MM.1S (cell line): ENCODE data around the gene BCAS2.

Source experiments
- DNase-seq: peaks from one replicate; pipeline ENCODE4 v3.0.0-alpha.2; 2015
- H2AFZ ChIP-seq: fragments of 300-600 bp; sonication (generic); 2 replicates; pipeline ENCODE4 v1.6.0; 2016; ENCODE audit warnings: antibody characterized with exemption, low read length
- H3F3A ChIP-seq: fragments of 300-600 bp; sonication (generic); 2 replicates; pipeline ENCODE4 v1.6.1; 2016; ENCODE audit warnings: mild to moderate bottlenecking, antibody characterized with exemption, low read length, moderate library complexity, mixed read lengths; ENCODE audit not compliant: insufficient read depth
- H3K27ac ChIP-seq: fragments of 300-600 bp; sonication (generic); 2 replicates; pipeline ENCODE4 v1.5.1; 2016; ENCODE audit warnings: mild to moderate bottlenecking, low read length
- H3K27me3 ChIP-seq: fragments of 300-600 bp; sonication (generic); replicated peaks from 2 replicates; pipeline ENCODE4 v1.6.0; 2016; ENCODE audit warnings: low read length; ENCODE audit not compliant: insufficient read depth
- H3K36me3 ChIP-seq: fragments of 300-600 bp; sonication (generic); replicated peaks from 2 replicates; pipeline ENCODE4 v1.6.1; 2016; ENCODE audit warnings: mild to moderate bottlenecking, low read length, mixed read lengths; ENCODE audit not compliant: insufficient read depth
- H3K4me1 ChIP-seq: fragments of 300-600 bp; sonication (generic); 2 replicates; pipeline ENCODE4 v1.6.1; 2016; ENCODE audit warnings: low read length, mixed read lengths
- H3K4me2 ChIP-seq: fragments of 300-600 bp; sonication (generic); 2 replicates; pipeline ENCODE4 v1.6.0; 2016; ENCODE audit warnings: low read depth, low read length
- H3K4me3 ChIP-seq: fragments of 300-600 bp; sonication (generic); 2 replicates; pipeline ENCODE4 v1.5.1; 2016; ENCODE audit warnings: low read length, mixed read lengths
- H3K79me2 ChIP-seq: fragments of 300-600 bp; sonication (generic); 2 replicates; pipeline ENCODE4 v1.6.1; 2016; ENCODE audit warnings: mixed run types, low read length, mixed read lengths
- H3K9ac ChIP-seq: fragments of 300-600 bp; sonication (generic); 2 replicates; pipeline ENCODE4 v1.6.1; 2016; ENCODE audit warnings: low read length, mixed read lengths
- H3K9me2 ChIP-seq: fragments of 300-600 bp; sonication (generic); replicated peaks from 2 replicates; pipeline ENCODE4 v1.6.1; 2016; ENCODE audit warnings: mild to moderate bottlenecking, low read length, mixed read lengths; ENCODE audit not compliant: insufficient read depth
- H3K9me3 ChIP-seq: fragments of 300-600 bp; sonication (generic); replicated peaks from 2 replicates; pipeline ENCODE4 v1.6.1; 2016; ENCODE audit warnings: mild to moderate bottlenecking, low read length, mixed read lengths; ENCODE audit not compliant: insufficient read depth
- H4K20me1 ChIP-seq: fragments of 300-600 bp; sonication (generic); 2 replicates; pipeline ENCODE4 v1.6.1; 2016; ENCODE audit warnings: mild to moderate bottlenecking, low read length, moderate library complexity, mixed read lengths; ENCODE audit not compliant: insufficient read depth
- CTCF ChIP-seq: fragments of 300-600 bp; sonication (generic); IDR thresholded peaks from 2 replicates; pipeline ENCODE4 v1.5.1; 2016; ENCODE audit warnings: antibody characterized with exemption, low read length, mixed read lengths
- EZH2 ChIP-seq: fragments of 300-600 bp; sonication (generic); optimal IDR thresholded peaks from 2 replicates; pipeline ENCODE3; 2017; ENCODE audit warnings: low read depth, mild to moderate bottlenecking, antibody characterized with exemption, low read length, mixed read lengths
- EZH2phosphoT487 ChIP-seq: fragments of 300-600 bp; sonication (generic); IDR thresholded peaks from 2 replicates; pipeline ENCODE4 v1.6.1; 2018; ENCODE audit warnings: antibody characterized with exemption, low read length

The BCAS2 gene

GRCh38 chr1:114524944-114525343 is 56.5 kb downstream of the BCAS2 start:
- no peaks in the 10 kb centered on the region for H3K4me1 ChIP-seq
- no peaks in the 10 kb centered on the region for H3K9me2 ChIP-seq
- H3K36me3 ChIP-seq, result no peaks in the 10 kb centered on the region
- TF ChIP-seq EZH2phosphoT487 (no peak), CTCF (no peak), EZH2 (no peak)
- H3K4me3 ChIP-seq, result no peak overlapping the region
- no peaks in the 10 kb centered on the region for H3F3A ChIP-seq
- H3K27ac ChIP-seq, result no peak overlapping the region
- H3K9ac ChIP-seq, result no peak overlapping the region
- H3K4me2 ChIP-seq, result no peak overlapping the region
- no peaks in the 10 kb centered on the region for H3K79me2 ChIP-seq
- H3K27me3 ChIP-seq, result no peaks in the 10 kb centered on the region
- no peak for DNase-seq
- H3K9me3 ChIP-seq, result no peaks in the 10 kb centered on the region
- no peak overlapping the region for H2AFZ ChIP-seq
- no peaks in the 10 kb centered on the region for H4K20me1 ChIP-seq

GRCh38 chr1:114522264-114522575 is 59.2 kb downstream of the BCAS2 start:
- Histone ChIP-seq H3K4me1 (no peaks in the 10 kb centered on the region), H3K9ac (no peak overlapping the region), H3F3A (no peaks in the 10 kb centered on the region), H3K4me3 (no peak overlapping the region), H3K9me3 (no peaks in the 10 kb centered on the region), H3K79me2 (no peaks in the 10 kb centered on the region), H3K27ac (no peak overlapping the region), H3K27me3 (no peaks in the 10 kb centered on the region), H3K4me2 (no peak overlapping the region), H4K20me1 (no peaks in the 10 kb centered on the region), H3K36me3 (no peaks in the 10 kb centered on the region), H3K9me2 (no peaks in the 10 kb centered on the region), H2AFZ (no peak overlapping the region)
- DNase-seq, result no peak
- TF ChIP-seq CTCF (no peak), EZH2phosphoT487 (no peak), EZH2 (no peak)

- DNase-seq, result no peak
- H3F3A ChIP-seq, result no peaks in the 10 kb centered on the region
- H3K36me3 ChIP-seq, result no peaks in the 10 kb centered on the region
- no peak overlapping the region for H3K4me3 ChIP-seq
- no peaks in the 10 kb centered on the region for H4K20me1 ChIP-seq
- no peaks in the 10 kb centered on the region for H3K27me3 ChIP-seq
- no peak overlapping the region for H3K4me2 ChIP-seq
- H3K79me2 ChIP-seq, result no peaks in the 10 kb centered on the region
- H3K9ac ChIP-seq, result no peak overlapping the region
- H3K4me1 ChIP-seq, result no peaks in the 10 kb centered on the region
- H3K9me3 ChIP-seq, result no peaks in the 10 kb centered on the region
- H3K9me2 ChIP-seq, result no peaks in the 10 kb centered on the region
- no peak overlapping the region for H3K27ac ChIP-seq
- H2AFZ ChIP-seq, result no peak overlapping the region
- no peak for TF ChIP-seq CTCF
- TF ChIP-seq EZH2, result no peak
- TF ChIP-seq EZH2phosphoT487, result no peak
These were observed 59.8 kb downstream of the BCAS2 start for GRCh38 chr1:114521396-114522263.
